Suppressor macrophage (primary cell): ENCODE data around the gene TMEM150A.
"Not testable (repeated sequence)": the region's sequence is repeated elsewhere in the genome, so short reads cannot be mapped to it uniquely, and the experiment has no call there.

Experiments used
- DNase-seq, 4 experiments: peaks; one replicate each; pipeline ENCODE4 v3.0.0-alpha.2; 2020 to 2022
- total RNA-seq, 17 experiments: gene quantifications; one replicate each; lab custom pipeline; 2026; ENCODE audit warnings: mixed read lengths in 6 of 17, inconsistent platforms in 3 of 17; lab: John Stamatoyannopoulos, UW

The TMEM150A gene, protein sequence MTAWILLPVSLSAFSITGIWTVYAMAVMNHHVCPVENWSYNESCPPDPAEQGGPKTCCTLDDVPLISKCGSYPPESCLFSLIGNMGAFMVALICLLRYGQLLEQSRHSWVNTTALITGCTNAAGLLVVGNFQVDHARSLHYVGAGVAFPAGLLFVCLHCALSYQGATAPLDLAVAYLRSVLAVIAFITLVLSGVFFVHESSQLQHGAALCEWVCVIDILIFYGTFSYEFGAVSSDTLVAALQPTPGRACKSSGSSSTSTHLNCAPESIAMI
- total RNA-seq = 2.8 to 17.6 (median 7.0) reads per million in 17 experiments

DNA sequence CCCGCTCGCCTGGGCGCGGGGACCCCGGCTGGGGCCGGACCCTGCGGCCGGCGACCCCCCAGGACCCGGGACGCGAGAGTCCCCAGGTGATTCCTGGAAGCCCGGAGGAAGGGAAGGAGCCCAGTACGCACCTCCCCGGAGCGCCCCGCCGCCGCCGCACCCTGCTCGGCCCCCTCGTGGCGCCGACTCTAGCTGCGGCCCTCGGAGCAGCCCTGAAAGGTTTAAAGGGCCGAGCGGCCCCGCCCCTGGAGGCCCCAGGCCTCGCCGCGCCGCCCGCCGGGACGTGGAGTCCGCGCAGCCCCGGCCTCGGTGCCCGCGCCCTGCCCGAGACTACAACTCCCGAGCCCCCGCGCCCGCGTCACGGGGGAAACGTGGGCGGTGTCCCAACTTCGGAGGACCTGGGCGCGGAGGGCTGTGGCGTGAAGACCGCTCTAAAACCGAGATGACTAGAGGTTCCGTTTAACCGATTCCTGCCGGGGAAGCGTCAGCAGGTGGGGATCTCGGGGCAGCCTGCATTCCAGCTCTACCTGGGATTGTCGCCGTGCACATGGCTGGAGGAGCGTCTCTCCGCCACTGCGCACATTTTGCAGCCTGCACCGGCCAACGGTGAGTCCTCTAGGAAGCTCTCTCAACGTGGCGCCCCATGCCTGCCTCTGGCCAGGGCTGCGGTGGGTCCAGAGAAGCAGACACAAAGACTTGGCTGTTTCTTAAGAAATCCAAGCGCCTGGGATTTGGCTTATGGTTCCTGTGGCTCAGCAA, at the start of gene TMEM150A:
TMEM150A (minus strand) TSS at position 223 of the 759 bp plus-strand sequence. CDS start 750 bp downstream, outside the sequence.
- DNase-seq = peak; percentile 96 to 99 (median 98)

DNA sequence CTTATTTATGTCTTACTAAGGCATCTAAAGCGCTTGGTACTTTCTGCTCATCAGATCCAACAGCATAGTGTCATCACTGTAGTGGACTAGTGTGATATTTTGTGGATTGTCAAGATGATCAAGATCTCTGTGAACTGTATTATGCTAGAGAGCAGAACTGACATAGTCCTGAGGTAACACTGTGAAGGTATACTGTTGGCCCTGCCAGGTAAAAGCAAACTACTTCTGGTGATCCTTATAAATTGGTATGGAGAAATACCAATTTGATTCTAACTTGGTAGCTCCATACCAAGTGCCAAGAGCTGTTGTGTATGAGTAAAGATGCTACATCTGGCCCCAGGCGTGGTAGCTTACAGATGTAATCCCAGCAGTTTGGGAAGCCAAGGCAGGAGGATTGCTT, 49.6 kb upstream of the TMEM150A start:
- no peak for DNase-seq

DNA sequence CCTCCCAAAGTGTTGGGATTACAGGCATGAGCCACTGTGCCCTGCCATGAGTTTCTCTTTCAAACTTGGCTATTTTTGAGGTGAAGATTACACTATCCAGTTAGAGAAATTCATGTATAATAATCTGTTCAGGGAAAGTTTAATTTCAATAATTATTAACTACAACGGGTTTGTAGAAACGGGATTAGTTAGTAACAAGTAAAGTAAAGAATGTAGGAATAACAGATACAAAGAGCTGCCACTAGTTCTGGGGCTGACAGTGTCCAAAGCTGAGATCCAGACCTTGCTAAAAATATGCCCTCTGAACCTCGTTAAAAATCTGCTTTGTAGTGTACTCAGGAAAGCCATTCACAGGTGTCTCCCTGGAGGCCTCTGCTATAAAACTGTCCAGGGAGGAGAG, 48.6 kb upstream of the TMEM150A start:
- no peak for DNase-seq

DNA sequence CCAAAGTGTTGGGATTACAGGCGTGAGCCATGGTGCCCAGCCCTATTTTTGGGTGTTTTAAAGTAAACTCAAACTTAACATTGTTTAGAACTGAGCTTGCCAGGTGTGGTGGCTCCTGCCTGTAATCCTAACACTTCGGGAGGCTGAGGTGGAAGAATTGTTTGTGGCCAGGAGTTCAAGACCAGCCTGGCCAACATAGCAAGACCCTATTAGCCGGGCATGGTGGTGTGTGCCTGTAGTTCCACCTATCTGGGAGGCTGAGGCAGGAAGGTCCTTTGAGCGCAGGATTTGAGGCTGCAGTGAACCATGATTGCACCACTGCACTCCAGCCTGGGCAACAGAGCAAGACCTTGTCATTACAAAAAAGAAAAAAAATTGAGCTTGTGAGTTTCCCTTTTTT, 48.0 kb upstream of the TMEM150A start:
- DNase-seq = no peak

DNA sequence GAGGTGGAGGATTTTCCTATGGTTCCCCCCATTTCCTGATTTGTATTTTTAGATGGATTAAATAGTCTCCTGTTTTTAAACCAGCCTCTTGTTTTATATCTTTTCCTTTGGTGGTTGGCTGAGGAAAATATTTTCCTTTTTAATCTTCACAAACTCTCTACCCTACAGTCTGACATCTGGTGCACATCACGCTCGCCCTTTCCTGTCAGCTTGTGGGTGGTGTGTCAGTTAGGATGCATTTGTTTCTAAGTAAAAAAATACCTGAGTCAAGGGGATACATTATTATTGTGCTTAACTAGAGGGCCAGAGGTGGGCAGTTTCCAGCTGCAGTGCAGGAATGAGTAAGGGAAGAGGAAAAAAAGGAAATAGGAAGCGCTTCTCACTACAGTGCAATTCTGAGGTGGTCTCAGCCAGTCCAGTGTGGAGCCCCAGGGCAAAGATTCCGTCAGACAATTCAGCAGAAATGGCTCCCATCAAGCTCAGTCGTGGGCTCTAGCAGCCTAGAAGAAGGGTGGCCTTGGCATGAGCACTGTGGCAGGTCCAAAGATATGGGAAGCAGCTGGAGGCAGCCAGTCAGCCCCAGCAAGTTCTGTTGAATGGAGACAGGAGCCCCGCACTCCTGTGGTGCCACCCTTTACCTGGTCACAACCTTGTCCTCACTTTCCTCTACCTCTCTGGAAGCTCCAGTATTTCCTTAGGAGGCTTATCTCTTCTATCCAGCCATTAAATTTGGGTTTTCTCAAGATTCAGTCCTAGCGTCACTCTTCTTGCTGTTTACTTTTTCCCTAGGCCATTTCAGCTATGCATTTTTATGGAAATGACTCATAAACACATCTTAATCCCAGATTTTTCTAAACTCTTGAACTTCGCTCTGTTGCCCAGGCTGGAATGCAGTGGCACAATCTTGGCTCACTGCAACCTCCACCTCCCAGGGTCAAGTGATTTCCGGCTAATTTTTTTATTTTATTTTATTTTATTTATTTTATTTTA, 47.0 kb upstream of the TMEM150A start:
- DNase-seq = no peak

GRCh38 chr2:85648619-85649018, 46.1 kb upstream of the TMEM150A start:
- DNase-seq = peak; percentile 37 to 65 (median 56)

GRCh38 chr2:85647823-85648526, 45.5 kb upstream of the TMEM150A start:
- peak in 2 of 4 experiments; percentile 16 to 20 for DNase-seq

DNA sequence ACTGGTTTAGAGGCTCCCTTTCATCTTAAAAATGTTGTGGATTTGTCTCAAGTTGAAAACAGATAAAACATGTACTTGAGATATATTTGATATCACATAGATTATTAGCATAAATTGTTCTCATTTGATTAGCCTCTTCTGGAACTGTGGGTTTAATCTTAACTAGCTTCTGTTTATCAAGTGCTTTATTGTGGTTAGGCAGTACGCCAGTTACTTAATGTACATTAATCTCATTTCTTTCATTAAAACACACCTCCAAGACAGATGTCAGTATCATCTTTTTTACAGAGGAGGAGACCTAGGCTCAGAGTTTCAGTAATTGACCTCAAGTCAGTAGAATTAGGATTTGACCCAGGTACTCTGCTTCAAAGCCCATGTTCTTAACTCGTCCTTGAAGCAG, 43.7 kb upstream of the TMEM150A start:
- DNase-seq = no peak

DNA sequence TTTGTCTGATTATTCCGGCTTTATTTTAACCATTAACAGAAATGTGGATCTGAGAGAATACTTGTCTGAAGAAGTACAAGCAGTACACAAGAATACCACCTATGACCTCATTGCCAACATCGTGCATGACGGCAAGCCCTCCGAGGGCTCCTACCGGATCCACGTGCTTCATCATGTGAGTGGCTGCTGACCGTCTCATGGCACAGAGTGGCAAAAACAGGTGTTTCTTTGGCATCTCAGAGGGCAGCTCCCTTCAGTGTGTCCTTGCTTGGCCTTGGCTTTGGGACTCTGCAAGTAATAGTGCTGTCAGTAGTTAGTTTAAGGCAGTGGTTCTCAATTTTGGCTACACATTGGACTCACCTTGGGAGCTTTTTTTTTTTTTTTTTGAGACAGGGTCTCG, 42.4 kb upstream of the TMEM150A start:
- no peak for DNase-seq

- no peak for DNase-seq
Observed at GRCh38 chr2:85642725-85643124, 40.2 kb upstream of the TMEM150A start.

- DNase-seq = peak in 2 of 4 experiments; percentile 39 to 52
Observed at GRCh38 chr2:85635636-85636035, 33.1 kb upstream of the TMEM150A start.

- DNase-seq = peak; percentile 8 to 62 (median 42)
Observed at GRCh38 chr2:85635011-85635410, 32.5 kb upstream of the TMEM150A start.

DNA sequence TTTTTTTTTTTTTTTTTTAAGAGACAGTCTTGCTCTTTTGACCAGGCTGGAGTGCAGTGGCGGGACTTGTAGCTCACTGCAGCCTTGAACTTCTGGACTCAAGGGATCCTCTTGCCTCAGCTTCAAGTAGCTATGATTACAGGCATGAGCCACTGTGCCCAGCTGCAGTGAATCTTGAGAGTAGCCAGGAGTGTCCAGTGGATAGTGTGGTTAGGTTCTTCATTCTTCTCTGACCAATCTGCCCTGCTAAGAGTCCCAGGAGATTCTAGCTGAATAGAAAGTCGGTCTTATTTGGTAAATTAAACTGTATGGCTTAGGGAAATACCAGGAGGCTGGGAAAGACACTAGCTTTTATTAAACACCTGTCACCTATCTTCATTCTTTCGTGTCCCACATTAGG, 28.8 kb upstream of the TMEM150A start:
- DNase-seq = no peak

DNA sequence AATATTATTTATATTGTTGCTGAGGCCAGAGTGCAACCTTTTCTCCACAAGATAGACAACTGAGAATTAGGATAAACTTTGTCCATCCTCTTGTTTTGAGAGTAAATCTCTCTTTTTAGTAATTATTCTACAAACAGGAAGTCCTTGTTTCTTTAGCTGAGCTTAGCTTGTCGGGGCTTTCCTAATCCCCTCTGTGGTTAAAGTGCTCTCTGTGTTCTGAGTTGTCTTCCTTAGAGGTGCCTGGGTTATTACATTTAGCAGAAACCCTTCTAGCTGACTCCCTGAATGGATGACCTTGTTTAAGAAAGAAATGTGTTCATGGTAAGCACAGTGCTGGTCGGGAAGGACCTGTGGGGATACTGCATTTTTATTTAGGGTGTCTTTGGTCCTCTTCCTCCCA, 26.2 kb upstream of the TMEM150A start:
- peak in 1 of 4 experiments; percentile 23 for DNase-seq

DNA sequence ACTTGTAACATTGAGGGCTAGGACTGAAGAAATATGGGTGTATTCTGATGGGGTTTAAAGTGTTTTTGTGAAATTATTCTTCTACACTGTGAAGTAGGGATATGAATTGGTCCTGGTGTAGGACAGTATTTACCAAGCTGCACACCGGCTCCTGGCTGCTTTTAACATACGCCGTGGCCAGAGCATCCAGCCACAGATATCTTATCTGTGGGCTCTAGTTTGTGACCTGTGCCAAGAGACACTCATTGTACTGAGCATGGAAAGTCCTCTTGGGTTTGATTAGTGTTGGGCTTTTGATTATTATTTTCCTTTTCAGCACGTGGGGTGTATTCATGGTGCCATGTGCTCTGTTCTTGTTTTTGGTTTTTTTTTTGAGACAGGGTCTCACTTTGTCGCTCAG, 21.5 kb upstream of the TMEM150A start:
- no peak for DNase-seq

DNA sequence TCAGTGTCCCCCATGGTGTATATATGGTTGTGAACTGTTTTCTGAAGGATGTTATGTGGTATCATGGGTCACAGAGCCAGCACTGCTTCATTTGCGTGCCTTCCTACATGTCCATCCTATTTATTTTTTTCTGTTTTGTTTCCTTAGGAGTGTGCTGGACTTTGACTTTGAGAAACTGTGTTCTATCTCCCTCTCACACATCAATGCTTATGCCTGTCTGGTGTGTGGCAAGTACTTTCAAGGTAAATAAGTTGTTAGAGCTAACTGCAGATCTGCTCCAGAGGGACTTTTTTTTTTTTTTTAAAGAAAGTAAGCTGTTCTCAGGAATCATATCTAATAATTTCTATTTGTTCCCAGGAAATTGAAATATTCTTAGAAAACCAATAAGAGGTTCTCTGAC, 18.8 kb upstream of the TMEM150A start:
- no peak for DNase-seq

- no peak for DNase-seq
Observed at GRCh38 chr2:85619617-85620016, 17.1 kb upstream of the TMEM150A start.

DNA sequence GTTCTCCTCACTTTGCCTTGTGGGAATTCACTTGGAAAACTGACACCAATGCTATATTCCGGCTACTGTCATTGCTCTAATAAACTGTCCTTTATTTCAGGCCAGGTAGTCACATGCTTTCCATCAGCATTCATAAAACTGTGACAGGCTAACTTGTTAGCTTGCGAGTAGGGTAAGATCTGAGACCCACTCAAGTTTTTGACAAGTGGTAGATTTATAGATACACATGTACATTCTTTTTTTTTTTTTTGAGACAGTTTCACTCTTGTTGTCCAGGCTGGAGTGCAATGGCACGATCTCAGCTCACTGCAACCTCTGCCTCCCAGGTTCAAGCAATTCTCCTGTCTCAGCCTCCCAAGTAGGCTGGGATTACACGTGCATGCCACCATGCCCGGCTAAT, 15.2 kb upstream of the TMEM150A start:
- not testable (repeated sequence) for DNase-seq

DNA sequence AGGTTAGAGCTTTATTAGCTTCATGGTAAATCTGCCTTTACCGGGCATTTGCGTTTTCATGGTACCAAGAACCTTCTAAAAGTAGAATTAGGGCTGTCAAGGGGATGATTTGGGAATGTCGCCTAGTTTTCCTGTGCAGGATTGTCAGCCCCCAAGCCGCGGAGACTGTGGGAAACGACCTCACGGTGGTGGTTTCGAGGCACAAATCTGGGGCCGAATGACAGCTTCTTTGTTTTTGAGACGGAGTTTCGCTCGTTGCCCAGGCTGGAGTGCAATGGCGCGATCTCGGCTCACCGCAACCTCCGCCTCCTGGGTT, 12.9 kb upstream of the TMEM150A start:
- DNase-seq = no peak

DNA sequence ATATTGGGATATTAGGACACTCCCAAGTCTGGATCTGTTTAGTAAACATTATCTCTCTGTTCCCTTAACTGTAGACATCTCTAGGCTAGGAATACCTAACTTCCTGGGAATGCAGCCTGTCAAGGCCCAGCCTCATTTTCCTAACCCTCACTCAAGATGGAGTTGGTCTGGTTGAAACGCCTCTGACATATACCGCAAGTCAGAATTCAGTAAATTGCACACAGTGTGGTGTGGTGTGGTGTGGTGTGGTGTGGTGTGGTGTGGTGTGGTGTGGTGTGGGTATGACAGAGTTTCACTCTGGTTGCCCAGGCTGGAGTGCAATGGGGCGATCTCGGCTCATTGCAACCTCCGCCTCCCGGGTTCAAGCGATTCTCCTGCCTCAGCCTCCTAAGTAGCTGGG, 12.3 kb upstream of the TMEM150A start:
- not testable (repeated sequence) for DNase-seq

- no peak for DNase-seq
Observed at GRCh38 chr2:85613717-85614515, 11.4 kb upstream of the TMEM150A start.
